ENCODE measurements around the gene ELANE. TPM values are rescaled to one million over a fixed set of nuclear protein-coding genes. Genes with fewer than 3 reads are reported as not detected.

ELANE gene
- total RNA-seq, 3 donors from 2014 or later (not counting 1 experiment from before 2014, with no cell fraction given) = 1.7 to 1.8 TPM; not detected in 1

GRCh38 chr19:900302-901111 lies 48.4 kb downstream of the ELANE start:
- peak in 1 of 2 donors; percentile 63 for DNase-seq
- Histone ChIP-seq H3K27ac (ENCODE audit: low read length) (no peak overlapping the region), H3K36me3 (ENCODE audit: control insufficient read depth, insufficient read depth, low read length) (peaks cover 29% of the 10 kb centered on the region), H3K4me1 (ENCODE audit: control insufficient read depth, insufficient read depth, low read length) (peaks cover 11% of the 10 kb centered on the region), H3K27me3 (ENCODE audit: control insufficient read depth, insufficient read depth, low read length) (no peaks in the 10 kb centered on the region), H3K9me3 (ENCODE audit: control insufficient read depth, insufficient read depth, low read length) (no peaks in the 10 kb centered on the region), H3K4me3 (ENCODE audit: low read length) (no peak overlapping the region)
- no peaks in the 10 kb centered on the region for H3K9me3 Mint-ChIP-seq
- H3K4me3 Mint-ChIP-seq = no peak overlapping the region
- H3K27me3 Mint-ChIP-seq (ENCODE audit: low read depth in 2 of 2) = no peaks in the 10 kb centered on the region
- peak; percentile 37 to 59 (median 56) for ATAC-seq
- intact Hi-C loops (cut with micrococcal nuclease) = no loop called here
- TF ChIP-seq, protein P1, sequence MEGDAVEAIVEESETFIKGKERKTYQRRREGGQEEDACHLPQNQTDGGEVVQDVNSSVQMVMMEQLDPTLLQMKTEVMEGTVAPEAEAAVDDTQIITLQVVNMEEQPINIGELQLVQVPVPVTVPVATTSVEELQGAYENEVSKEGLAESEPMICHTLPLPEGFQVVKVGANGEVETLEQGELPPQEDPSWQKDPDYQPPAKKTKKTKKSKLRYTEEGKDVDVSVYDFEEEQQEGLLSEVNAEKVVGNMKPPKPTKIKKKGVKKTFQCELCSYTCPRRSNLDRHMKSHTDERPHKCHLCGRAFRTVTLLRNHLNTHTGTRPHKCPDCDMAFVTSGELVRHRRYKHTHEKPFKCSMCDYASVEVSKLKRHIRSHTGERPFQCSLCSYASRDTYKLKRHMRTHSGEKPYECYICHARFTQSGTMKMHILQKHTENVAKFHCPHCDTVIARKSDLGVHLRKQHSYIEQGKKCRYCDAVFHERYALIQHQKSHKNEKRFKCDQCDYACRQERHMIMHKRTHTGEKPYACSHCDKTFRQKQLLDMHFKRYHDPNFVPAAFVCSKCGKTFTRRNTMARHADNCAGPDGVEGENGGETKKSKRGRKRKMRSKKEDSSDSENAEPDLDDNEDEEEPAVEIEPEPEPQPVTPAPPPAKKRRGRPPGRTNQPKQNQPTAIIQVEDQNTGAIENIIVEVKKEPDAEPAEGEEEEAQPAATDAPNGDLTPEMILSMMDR (IDR thresholded peaks at IDR 0.05) = no peak
- H3K4me1 Mint-ChIP-seq = peaks cover 0 to 9% of the 10 kb centered on the region in 2 donors
- 94% methylated on average over 25 of the region's 30 CpGs for WGBS (ENCODE audit: insufficient coverage)
- H3K27ac Mint-ChIP-seq = no peak overlapping the region
- H3K36me3 Mint-ChIP-seq = no peaks in the 10 kb centered on the region

DNA sequence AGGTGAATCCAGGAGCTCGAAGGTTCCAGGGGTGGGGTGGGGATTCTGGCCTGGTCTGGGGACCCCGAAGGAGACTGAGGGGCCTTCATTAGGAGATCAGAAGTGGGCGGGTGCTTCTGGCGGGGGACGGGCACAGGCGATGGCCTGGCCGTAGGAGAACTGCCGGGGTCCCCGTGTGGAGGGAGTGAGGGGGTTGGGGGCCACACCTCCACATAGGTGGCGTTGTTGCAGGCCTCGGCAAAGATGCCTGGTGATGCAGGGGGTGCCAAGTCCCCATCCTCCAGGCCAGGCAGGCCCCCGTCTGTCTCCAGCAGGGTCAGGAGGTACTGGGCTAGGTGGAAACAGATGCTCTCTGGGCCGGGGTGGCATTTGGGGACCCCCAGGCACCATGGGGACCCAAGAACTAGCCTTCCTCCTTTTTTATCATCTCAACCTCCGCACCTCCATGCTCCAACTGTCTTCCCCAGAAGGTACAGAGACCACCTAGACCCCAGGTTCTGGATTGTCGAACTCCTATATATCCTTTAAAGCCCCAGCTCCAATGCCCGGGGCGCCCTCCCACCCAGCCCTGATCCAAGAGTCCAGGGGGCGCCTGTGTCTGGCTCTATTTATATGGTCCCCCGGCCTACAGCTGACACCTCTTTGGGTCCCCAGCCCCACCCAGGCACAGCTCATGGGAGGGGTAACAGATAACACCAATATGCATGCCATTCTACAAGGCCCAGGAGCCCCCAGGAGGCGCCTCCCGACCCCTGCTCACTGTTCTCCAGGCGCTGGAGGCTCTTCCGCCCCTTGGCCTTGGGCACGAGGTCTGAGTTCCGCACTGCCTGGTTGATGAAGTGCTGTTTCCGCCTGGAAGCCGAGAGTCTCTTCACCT lies 49.4 kb downstream of the ELANE start:
- intact Hi-C loops (cut with micrococcal nuclease) = no loop called here
- Mint-ChIP-seq H3K4me3 (no peak overlapping the region), H3K9me3 (no peaks in the 10 kb centered on the region), H3K27me3 (ENCODE audit: low read depth in 2 of 2) (no peaks in the 10 kb centered on the region), H3K27ac (no peak overlapping the region), H3K4me1 (peaks cover 0 to 6% of the 10 kb centered on the region in 2 donors), H3K36me3 (no peaks in the 10 kb centered on the region)
- H3K4me1 ChIP-seq (ENCODE audit: control insufficient read depth, insufficient read depth, low read length) = peaks cover 19% of the 10 kb centered on the region
- WGBS (ENCODE audit: insufficient coverage) = 93% methylated on average over 27 of the region's 27 CpGs
- ATAC-seq = no peak
- peaks cover 29% of the 10 kb centered on the region for H3K36me3 ChIP-seq (ENCODE audit: control insufficient read depth, insufficient read depth, low read length)
- no peak overlapping the region for H3K27ac ChIP-seq (ENCODE audit: low read length)
- TF ChIP-seq, protein P1 (IDR thresholded peaks at IDR 0.05) = no peak
- DNase-seq = no peak
- no peak overlapping the region for H3K4me3 ChIP-seq (ENCODE audit: low read length)
- H3K9me3 ChIP-seq (ENCODE audit: control insufficient read depth, insufficient read depth, low read length) = no peaks in the 10 kb centered on the region
- no peaks in the 10 kb centered on the region for H3K27me3 ChIP-seq (ENCODE audit: control insufficient read depth, insufficient read depth, low read length)

- Mint-ChIP-seq H3K36me3 (no peaks in the 10 kb centered on the region), H3K27ac (no peak overlapping the region), H3K4me1 (peaks cover 0 to 4% of the 10 kb centered on the region in 2 donors), H3K4me3 (no peak overlapping the region), H3K27me3 (ENCODE audit: low read depth in 2 of 2) (no peaks in the 10 kb centered on the region), H3K9me3 (no peaks in the 10 kb centered on the region)
- intact Hi-C loops (cut with micrococcal nuclease) = no loop called here
- DNase-seq (no peak), ATAC-seq (no peak)
- TF ChIP-seq, protein P1 (IDR thresholded peaks at IDR 0.05) = no peak
- no peak overlapping the region for H3K4me3 ChIP-seq (ENCODE audit: low read length)
- H3K27ac ChIP-seq (ENCODE audit: low read length) = no peak overlapping the region
- H3K36me3 ChIP-seq (ENCODE audit: control insufficient read depth, insufficient read depth, low read length) = peaks cover 26% of the 10 kb centered on the region
- H3K9me3 ChIP-seq (ENCODE audit: control insufficient read depth, insufficient read depth, low read length) = no peaks in the 10 kb centered on the region
- H3K4me1 ChIP-seq (ENCODE audit: control insufficient read depth, insufficient read depth, low read length) = peaks cover 25% of the 10 kb centered on the region
- WGBS (ENCODE audit: insufficient coverage) = 94% methylated on average over 7 of the region's 7 CpGs
- H3K27me3 ChIP-seq (ENCODE audit: control insufficient read depth, insufficient read depth, low read length) = no peaks in the 10 kb centered on the region
These were observed 49.9 kb downstream of the ELANE start for GRCh38 chr19:902093-902370.

Measured in natural killer cell (primary cell).